ENCODE data around the gene DNAJB9.
"Not testable (repeated sequence)": the region's sequence is repeated elsewhere in the genome, so short reads cannot be mapped to it uniquely, and the experiment has no call there.

GRCh38 chr7:108538685-108539084 lies 31.0 kb upstream of the DNAJB9 start:
- TF ChIP-seq PATZ1 (CRISPR knock-in tag; IDR thresholded peaks at IDR 0.05; ENCODE audit: borderline replicate concordance); ESRRG (CRISPR knock-in tag; IDR thresholded peaks at IDR 0.05); PPARA (CRISPR knock-in tag; IDR thresholded peaks at IDR 0.05; ENCODE audit: borderline replicate concordance); ISL1 (CRISPR knock-in tag; IDR thresholded peaks at IDR 0.05); ZFP30 (CRISPR knock-in tag; IDR thresholded peaks at IDR 0.05): not testable (repeated sequence)
